Measurements from ENCODE around the gene CYB5A.

GRCh38 chr18:74303936-74304335, 12.2 kb upstream of the CYB5A start:
- no peak for TF ChIP-seq CTCF (IDR thresholded peaks at IDR 0.05; ENCODE audit: low read depth, low read length)
- TF ChIP-seq EZH2phosphoT487 (IDR thresholded peaks at IDR 0.05; ENCODE audit: low read depth): no peak

Data from OCI-LY3 (cell line).